ENCODE measurements around the gene TP73.
A peak's percentile ranks its signal among the peaks of the same experiment; 100 is the strongest.
"Not testable (repeated sequence)": the region's sequence is repeated elsewhere in the genome, so short reads cannot be mapped to it uniquely, and the experiment has no call there.

The TP73 gene

DNA sequence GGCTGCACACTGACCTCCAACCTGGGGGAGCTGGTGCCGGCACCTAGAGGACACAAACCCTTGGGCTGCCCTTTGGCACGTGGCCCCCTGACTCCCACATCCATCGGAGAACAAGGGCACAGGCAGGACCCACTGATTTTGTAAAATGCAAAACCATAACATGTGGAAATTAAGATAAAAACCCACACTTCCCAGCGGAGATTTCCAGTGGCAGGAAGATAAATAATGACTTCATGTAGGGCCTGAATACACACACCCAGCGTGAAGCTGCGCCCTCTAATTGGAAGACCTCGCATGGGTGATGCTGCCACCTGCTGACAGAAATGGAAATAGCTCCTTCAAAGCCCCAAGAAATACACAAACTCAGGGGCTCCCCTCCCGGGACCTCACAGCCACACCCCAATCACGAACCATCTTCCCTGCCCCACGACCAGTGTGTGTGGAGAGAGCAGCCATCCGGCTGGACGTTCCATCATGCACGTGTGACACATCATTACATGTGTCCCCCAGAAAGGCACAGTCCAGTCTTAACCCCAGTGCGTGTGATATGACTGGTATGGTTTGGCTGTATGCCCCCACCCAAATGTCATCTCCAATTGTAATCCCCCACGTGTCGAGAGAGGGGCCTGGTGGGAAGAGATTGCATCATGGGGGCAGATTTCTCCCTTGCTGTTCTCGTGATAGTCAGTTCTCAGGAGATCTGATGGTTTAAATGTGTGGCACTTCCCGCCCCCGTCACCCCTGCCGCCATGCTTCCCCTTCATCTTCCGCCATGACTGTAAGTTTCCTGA, 33.2 kb upstream of the TP73 start:
- peak; percentile 82 for DNase-seq (ENCODE audit: low spot score)

GRCh38 chr1:3620708-3621107, 31.6 kb upstream of the TP73 start:
- no peak for DNase-seq (ENCODE audit: low spot score)

DNA sequence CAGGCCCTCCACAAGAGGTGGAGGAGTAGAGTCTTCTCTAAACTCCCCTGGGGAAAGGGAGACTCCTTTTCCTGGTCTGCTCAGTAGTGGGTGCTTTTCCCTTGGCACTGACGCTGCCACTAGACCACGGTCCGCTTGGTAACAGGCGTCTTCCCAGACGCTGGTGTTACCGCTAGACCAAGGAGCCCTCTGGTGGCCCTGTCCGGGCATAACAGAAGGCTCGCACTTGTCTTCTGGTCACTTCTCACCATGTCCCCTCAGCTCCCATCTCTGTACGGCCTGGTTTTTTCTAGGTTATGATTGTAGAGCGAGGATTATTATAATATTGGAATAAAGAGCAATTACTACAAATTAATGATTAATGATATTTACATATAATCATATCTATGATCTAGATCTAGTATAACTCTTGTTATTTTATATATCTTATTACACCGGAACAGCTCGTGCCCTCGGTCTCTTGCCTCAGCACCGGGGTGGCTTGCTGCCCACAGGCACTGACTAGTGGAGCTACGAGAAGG, 31.1 kb upstream of the TP73 start:
- not testable (repeated sequence) for DNase-seq (ENCODE audit: low spot score)

- DNase-seq (ENCODE audit: low spot score) = not testable (repeated sequence)
Observed at GRCh38 chr1:3622102-3622501, 30.2 kb upstream of the TP73 start.

GRCh38 chr1:3623441-3624199, 28.7 kb upstream of the TP73 start:
- DNase-seq (ENCODE audit: low spot score) = no peak

- peak; percentile 99 for DNase-seq (ENCODE audit: low spot score)
Observed at GRCh38 chr1:3624200-3625136, 27.8 kb upstream of the TP73 start, which contains the start of gene TPRG1L. TPRG1L (plus strand) TSS chr1:3625015; CDS start chr1:3625073, 58 bp downstream.

DNA sequence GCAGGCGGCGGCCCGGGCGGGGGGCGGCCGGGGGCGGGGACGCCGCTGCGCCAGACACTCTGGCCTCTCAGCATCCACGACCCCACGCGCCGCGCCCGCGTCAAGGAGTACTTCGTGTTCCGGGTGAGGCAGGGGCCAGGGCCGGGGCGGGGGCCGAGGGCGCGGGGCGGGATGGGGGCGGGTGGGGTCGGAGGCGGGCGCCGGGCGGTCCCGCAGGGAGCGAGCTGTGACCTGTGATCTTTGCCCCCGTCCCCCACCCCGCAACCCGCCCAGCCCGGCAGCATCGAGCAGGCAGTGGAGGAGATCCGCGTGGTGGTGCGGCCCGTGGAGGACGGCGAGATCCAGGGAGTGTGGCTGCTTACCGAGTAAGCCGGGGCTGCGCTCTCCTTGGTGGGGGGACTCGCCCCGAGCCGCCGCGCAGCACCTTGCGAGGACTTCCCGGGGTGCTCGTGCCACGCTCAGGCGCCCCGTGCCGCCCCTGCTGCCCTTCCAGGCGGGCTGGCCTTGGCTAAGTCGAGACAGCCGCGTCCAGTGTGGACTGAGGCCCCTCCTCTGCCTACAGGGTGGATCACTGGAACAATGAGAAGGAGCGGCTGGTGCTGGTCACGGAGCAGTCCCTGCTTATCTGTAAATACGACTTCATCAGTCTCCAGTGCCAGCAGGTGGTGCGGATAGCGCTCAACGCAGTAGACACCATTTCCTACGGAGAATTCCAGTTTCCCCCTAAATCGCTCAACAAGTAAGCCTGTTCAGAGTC, 27.0 kb upstream of the TP73 start:
- peak; percentile 65 for DNase-seq (ENCODE audit: low spot score)

DNA sequence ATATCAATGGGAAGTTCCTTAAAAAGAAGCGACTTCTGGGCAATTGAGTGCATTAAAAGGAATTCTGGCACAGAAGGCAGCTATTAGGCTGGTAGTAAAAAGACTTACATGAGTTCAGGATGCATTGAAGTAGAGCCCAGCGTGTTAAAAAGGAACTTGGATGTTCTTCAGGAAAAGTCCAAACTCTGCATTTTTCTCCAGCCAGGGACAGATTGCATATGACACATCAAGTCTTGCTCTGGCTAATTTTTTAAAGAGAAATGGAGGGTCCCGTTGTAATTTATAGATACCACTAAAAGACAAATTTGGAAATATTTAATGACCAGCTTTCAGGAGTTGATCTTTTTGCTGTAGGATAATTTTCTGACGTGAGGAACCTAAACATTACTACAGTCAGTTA, 26.3 kb upstream of the TP73 start:
- DNase-seq (ENCODE audit: low spot score) = no peak

GRCh38 chr1:3627515-3628253, 24.6 kb upstream of the TP73 start:
- DNase-seq (ENCODE audit: low spot score) = no peak

DNA sequence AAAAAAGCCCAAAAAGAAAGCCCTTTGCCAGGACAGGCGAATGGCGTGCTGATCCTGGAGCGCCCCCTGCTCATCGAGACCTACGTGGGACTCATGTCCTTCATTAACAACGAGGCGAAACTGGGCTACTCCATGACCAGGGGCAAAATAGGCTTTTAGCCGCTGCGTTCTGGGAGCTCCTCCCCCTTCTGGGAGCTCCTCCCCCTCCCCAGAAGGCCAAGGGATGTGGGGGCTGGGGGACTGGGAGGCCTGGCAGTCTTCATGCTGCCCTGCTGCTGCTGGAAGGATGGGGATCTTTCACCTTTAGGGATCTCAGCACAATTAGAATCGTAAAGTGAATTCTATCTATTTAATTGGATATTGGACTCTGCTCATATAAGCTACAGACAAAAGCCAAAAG, 23.9 kb upstream of the TP73 start:
- no peak for DNase-seq (ENCODE audit: low spot score)

- DNase-seq (ENCODE audit: low spot score) = no peak
Observed at GRCh38 chr1:3629561-3630160, 22.7 kb upstream of the TP73 start.

DNA sequence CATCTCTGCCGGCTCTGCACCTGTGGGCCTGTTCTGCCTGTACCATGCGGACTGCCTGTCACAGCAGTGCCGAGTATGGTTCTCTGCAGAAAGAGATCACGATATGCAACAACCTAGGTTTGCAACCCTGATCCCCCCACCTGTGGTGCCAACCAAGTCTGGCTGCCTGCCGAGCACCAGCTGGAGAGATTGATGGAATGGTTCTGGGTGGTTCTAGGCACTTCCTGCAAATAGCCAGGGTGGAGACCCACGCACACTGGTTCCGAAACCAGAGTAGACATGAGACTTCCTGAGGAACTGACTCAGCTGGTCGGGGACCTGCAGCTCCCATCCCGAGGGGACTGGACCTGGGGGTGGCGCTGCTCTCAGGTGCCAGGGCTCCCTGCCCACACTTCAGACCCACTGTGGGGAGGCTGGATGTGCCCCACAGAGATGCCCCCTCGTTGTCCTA, 22.1 kb upstream of the TP73 start:
- DNase-seq (ENCODE audit: low spot score) = no peak

GRCh38 chr1:3630914-3631313, 21.4 kb upstream of the TP73 start:
- no peak for DNase-seq (ENCODE audit: low spot score)

- no peak for DNase-seq (ENCODE audit: low spot score)
Observed at GRCh38 chr1:3631320-3632260, 20.7 kb upstream of the TP73 start.

- DNase-seq (ENCODE audit: low spot score) = no peak
Observed at GRCh38 chr1:3632298-3632697, 20.0 kb upstream of the TP73 start.

GRCh38 chr1:3632716-3633343, 19.5 kb upstream of the TP73 start:
- DNase-seq (ENCODE audit: low spot score) = no peak

DNA sequence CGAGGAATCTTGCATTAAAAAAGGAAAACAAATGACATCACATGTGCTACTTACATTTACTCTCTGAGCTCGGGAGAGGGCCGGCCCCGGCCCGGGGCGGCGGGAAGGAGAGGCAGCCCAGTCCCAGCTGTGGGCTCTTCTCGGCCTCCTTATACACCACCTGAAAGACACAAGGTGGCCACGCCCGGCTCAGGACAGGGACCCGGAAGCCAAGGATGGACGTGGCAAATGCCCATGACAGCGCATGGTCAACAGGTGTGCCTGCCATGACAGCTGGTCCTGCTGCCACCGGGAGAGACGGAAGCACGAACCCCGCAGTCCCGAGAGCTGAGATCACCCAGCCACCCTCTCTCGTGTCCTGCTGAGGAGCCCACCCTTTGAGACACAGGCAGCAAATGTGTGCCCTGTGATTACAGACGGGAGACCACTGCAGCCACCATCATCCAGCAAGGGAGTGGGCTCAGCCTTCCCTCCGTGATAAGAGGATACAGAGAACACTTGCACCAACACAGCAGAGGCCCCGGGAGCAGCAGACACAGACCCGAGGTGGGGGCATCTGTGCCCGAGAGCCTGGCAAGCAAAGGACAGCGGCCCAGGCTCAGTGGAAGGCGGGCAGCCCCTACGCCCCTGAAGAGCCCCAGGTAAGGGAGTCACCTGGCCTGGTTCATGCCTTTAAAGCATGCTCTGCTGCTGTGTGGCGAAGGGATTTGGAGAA, 18.8 kb upstream of the TP73 start:
- no peak for DNase-seq (ENCODE audit: low spot score)
